Stimulated activated CD4-positive, alpha-beta T cell treated with anti-CD3 and anti-CD28 coated beads, Interleukin-1b, Interleukin-23, amount 100 ng/mL, for 4 hours (primary cell): ENCODE measurements around the gene LGALS7B.
"Not testable (repeated sequence)": the region's sequence is repeated elsewhere in the genome, so short reads cannot be mapped to it uniquely, and the experiment has no call there.

ENCODE experiments used
- DNase-seq, 2 donors: peaks; one replicate each; pipeline ENCODE4 v3.0.0-alpha.2; 2020; ENCODE audit warnings: low read depth in 2 of 2

Gene LGALS7B

GRCh38 chr19:38821230-38821825 lies 32.3 kb downstream of the LGALS7B start:
- DNase-seq, result not testable (repeated sequence)

DNA sequence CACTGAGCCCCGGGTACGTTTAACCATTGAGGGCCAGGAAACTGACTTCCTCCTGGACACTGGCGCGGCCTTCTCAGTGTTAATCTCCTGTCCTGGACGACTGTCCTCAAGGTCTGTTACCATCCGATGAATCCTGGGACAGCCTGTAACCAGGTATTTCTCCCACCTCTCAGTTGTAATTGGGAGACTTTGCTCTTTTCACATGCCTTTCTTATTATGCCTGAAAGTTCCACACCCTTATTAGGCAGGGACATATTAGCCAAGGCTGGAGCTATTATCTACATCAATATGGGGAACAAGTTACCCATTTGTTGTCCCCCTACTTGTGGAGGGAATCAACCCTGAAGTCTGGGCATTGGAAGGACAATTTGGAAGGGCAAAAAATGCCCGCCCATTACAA lies 36.9 kb downstream of the LGALS7B start:
- not testable (repeated sequence) for DNase-seq

GRCh38 chr19:38826856-38827551 lies 38.0 kb downstream of the LGALS7B start:
- DNase-seq, result no peak

DNA sequence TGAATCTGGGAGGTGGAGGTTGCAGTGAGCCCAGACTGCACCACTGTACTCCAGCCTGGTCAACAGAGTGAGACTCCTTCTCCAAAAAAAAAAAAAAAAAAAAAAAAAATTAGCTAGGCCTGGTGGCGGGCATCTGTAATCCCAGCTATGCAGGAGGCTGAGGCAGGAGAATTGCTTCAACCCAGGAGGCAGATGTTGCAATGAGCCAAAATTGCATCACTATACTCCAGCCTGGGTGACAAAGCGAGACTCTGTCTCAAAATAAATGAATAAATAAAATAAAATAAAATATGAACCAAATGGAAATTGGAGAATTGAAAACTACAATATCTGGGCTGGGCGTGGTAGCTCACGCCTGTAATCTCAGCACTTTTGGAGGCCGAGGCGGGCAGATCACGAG lies 40.2 kb downstream of the LGALS7B start:
- DNase-seq, result not testable (repeated sequence)

DNA sequence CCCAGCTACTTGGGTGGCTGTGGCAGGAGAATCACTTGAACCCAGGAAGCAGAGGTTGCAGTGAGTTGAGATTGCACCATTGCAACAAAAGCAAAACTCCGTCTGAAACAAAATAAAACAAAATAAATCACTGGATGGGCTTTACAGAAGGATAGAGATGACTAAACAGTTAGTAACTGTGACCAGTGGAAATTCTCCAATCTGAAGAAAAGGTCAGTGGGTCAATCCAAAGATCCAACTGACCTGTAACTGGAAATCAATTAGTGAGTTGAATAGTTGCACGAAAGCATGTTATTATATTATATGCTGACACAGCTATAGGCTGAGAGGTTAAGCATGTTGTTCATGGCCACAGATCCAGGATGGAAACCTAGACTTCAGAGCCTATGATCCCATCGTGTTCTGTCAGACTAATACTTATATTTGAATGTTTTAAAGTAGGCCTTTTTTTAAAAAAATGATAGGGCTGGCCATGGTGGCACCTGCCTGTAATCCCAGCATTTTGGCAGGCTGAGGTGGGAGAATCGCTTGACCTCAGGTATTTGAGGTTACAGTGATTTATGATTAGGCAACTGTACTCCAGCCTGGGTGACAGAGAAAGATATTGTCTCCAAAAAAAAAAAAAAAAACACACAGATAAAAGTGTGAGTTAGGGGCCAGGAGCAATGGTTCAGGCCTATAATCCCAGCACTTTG lies 41.2 kb downstream of the LGALS7B start:
- no peak for DNase-seq

- no peak for DNase-seq
Measured at GRCh38 chr19:38831142-38831605, 42.2 kb downstream of the LGALS7B start.

- no peak for DNase-seq
Measured at GRCh38 chr19:38833092-38833425, 44.1 kb downstream of the LGALS7B start.

GRCh38 chr19:38834104-38834490 lies 45.1 kb downstream of the LGALS7B start:
- DNase-seq, result no peak

- DNase-seq, result no peak
Measured at GRCh38 chr19:38834590-38834989, 45.6 kb downstream of the LGALS7B start.

GRCh38 chr19:38836159-38836982 lies 47.4 kb downstream of the LGALS7B start:
- DNase-seq, result no peak

- DNase-seq, result no peak
Measured at GRCh38 chr19:38836983-38837626, 48.1 kb downstream of the LGALS7B start.

- no peak for DNase-seq
Measured at GRCh38 chr19:38837656-38838121, 48.7 kb downstream of the LGALS7B start.

- DNase-seq, result peak; percentile 39 to 51
Measured at GRCh38 chr19:38838208-38838985, 49.4 kb downstream of the LGALS7B start.

- no peak for DNase-seq
Measured at GRCh38 chr19:38838986-38839761, 50.2 kb downstream of the LGALS7B start.

GRCh38 chr19:38839816-38840582 lies 51.0 kb downstream of the LGALS7B start:
- no peak for DNase-seq

GRCh38 chr19:38840583-38840968 lies 51.6 kb downstream of the LGALS7B start:
- no peak for DNase-seq
